SK-N-SH (cell line): Measurements from ENCODE around the gene CHL1. TPM values are rescaled to one million over a fixed set of nuclear protein-coding genes. Genes with fewer than 3 reads are reported as not detected.

Experiments used
- CTCF ChIA-PET: fragments of 300-600, 350-600 bp; formaldehyde crosslinking; extraction: SDS; loops from one replicate; lab custom pipeline; 2021; lab: Yijun Ruan, JAX
- POLR2A ChIA-PET: fragments of 350-600 bp; sonication (Branson Sonifier 250); formaldehyde crosslinking; extraction: SDS; loops from one replicate; lab custom pipeline; 2020; ENCODE audit warnings: antibody characterized with exemption, inconsistent platforms; lab: Yijun Ruan, JAX
- DNase-seq: peaks from one replicate; pipeline ENCODE4 v3.0.0; 2012
- H2AFZ ChIP-seq: fragments of 200-600 bp; sonication (generic); 2 replicates; pipeline ENCODE4 v1.8.1; 2016; ENCODE audit warnings: antibody characterized with exemption, mild to moderate bottlenecking, low read depth
- H3F3A ChIP-seq: fragments of 200-600 bp; sonication (generic); replicated peaks from 2 replicates; pipeline ENCODE3; 2016; ENCODE audit warnings: antibody characterized with exemption, mild to moderate bottlenecking; ENCODE audit not compliant: insufficient read depth
- H3K27ac ChIP-seq, 2 experiments: fragments of 200-500 bp in 1 of 2; fragments of 200-600 bp in 1 of 2; sonication (Bioruptor generic) in 1 of 2; sonication (generic), shearing (Covaris generic) in 1 of 2; 2 replicates each; pipeline versions ENCODE4 v1.5.1 to v1.6.1; 2014 to 2016; ENCODE audit warnings: low read depth in 2 of 2, inconsistent platforms in 1 of 2, low read length in 1 of 2, mild to moderate bottlenecking in 1 of 2, mixed read lengths in 1 of 2
- H3K27me3 ChIP-seq: fragments of 200-600 bp; sonication (generic), shearing (Covaris generic); 2 replicates; pipeline ENCODE4 v1.6.1; 2016; ENCODE audit warnings: mixed run types; ENCODE audit not compliant: insufficient read depth
- H3K36me3 ChIP-seq, 2 experiments: fragments of 200-500 bp in 1 of 2; fragments of 200-600 bp in 1 of 2; sonication (Bioruptor generic) in 1 of 2; sonication (generic) in 1 of 2; replicated peaks in 1 of 2; 2 replicates each; pipeline versions ENCODE3 to v1.5.1; 2014 to 2016; ENCODE audit warnings: low read length in 1 of 2, mild to moderate bottlenecking in 1 of 2; ENCODE audit not compliant: insufficient read depth in 2 of 2, control insufficient read depth in 1 of 2
- H3K4me1 ChIP-seq, 2 experiments: fragments of 200-500 bp in 1 of 2; fragments of 200-600 bp in 1 of 2; sonication (Bioruptor generic) in 1 of 2; sonication (generic), shearing (Covaris generic) in 1 of 2; 2 replicates each; pipeline versions ENCODE4 v1.5.1 to v1.6.1; 2014 to 2016; ENCODE audit warnings: low read depth in 1 of 2, low read length in 1 of 2, mixed run types in 1 of 2; ENCODE audit not compliant: insufficient read depth in 2 of 2, control insufficient read depth in 1 of 2
- H3K4me2 ChIP-seq: fragments of 200-600 bp; sonication (generic), shearing (Covaris generic); 2 replicates; pipeline ENCODE4 v1.6.1; 2017; ENCODE audit warnings: mixed run types
- H3K4me3 ChIP-seq, 2 experiments: fragments of 200-500 bp in 1 of 2; fragments of 200-600 bp in 1 of 2; sonication (Bioruptor generic) in 1 of 2; sonication (generic), shearing (Covaris generic) in 1 of 2; 2 replicates each; pipeline versions ENCODE4 v1.5.1 to v1.8.1; 2014 to 2016; ENCODE audit warnings: low read depth in 2 of 2, inconsistent platforms in 1 of 2, low read length in 1 of 2, mild to moderate bottlenecking in 1 of 2, mixed read lengths in 1 of 2, moderate library complexity in 1 of 2
- H3K79me2 ChIP-seq: fragments of 200-600 bp; sonication (generic); 2 replicates; pipeline ENCODE4 v1.8.1; 2017; ENCODE audit warnings: mild to moderate bottlenecking; ENCODE audit not compliant: insufficient read depth
- H3K9ac ChIP-seq: fragments of 200-600 bp; sonication (generic); 2 replicates; pipeline ENCODE4 v1.6.1; 2017; ENCODE audit warnings: mixed run types
- H3K9me2 ChIP-seq: fragments of 200-600 bp; sonication (generic); 2 replicates; pipeline ENCODE4 v1.6.1; 2017; ENCODE audit warnings: mixed run types
- H3K9me3 ChIP-seq: fragments of 200-600 bp; sonication (generic); 2 replicates; pipeline ENCODE4 v1.6.1; 2017; ENCODE audit warnings: mixed run types, mild to moderate bottlenecking, moderate library complexity
- H4K20me1 ChIP-seq: fragments of 200-600 bp; sonication (generic); 2 replicates; pipeline ENCODE4 v1.6.1; 2017; ENCODE audit warnings: mild to moderate bottlenecking, mixed run types; ENCODE audit not compliant: insufficient read depth
- CHD2 ChIP-seq: fragments of 150-350 bp; IDR thresholded peaks from 2 replicates; pipeline ENCODE4 v1.6.1; 2018; ENCODE audit warnings: low read length; ENCODE audit not compliant: partially characterized antibody
- ELF1 ChIP-seq: IDR thresholded peaks from 2 replicates; pipeline ENCODE4 v1.4.0; 2012
- EZH2phosphoT487 ChIP-seq: fragments of 200-600 bp; sonication (generic); IDR thresholded peaks from 2 replicates; pipeline ENCODE4 v1.6.1; 2017; ENCODE audit warnings: low read depth, mixed run types, mild to moderate bottlenecking, antibody characterized with exemption, moderate library complexity, borderline replicate concordance
- FOSL2 ChIP-seq: IDR thresholded peaks from 2 replicates; pipeline ENCODE4 v1.4.0; 2012; ENCODE audit warnings: low read depth, mild to moderate bottlenecking, moderate library complexity, borderline replicate concordance
- FOXM1 ChIP-seq: IDR thresholded peaks from 2 replicates; pipeline ENCODE4 v1.4.0; 2012; ENCODE audit warnings: low read depth, mild to moderate bottlenecking
- GATA2 ChIP-seq: sonication (generic); formaldehyde crosslinking; IDR thresholded peaks from 2 replicates; pipeline ENCODE4 v1.5.0; 2020; ENCODE audit warnings: mild to moderate bottlenecking, missing genetic modification reagents
- JUND ChIP-seq: IDR thresholded peaks from 2 replicates; pipeline ENCODE4 v1.4.0; 2012
- MAX ChIP-seq: IDR thresholded peaks from 2 replicates; pipeline ENCODE4 v1.4.0; 2012; ENCODE audit warnings: low read depth
- NRF1 ChIP-seq: IDR thresholded peaks from 2 replicates; pipeline ENCODE4 v1.6.1; 2012; ENCODE audit warnings: low read depth, mild to moderate bottlenecking, low read length
- POLR2AphosphoS5 ChIP-seq: IDR thresholded peaks from 2 replicates; pipeline ENCODE4 v1.6.1; 2012; ENCODE audit warnings: low read depth, low read length
- RAD21 ChIP-seq: IDR thresholded peaks from 2 replicates; pipeline ENCODE4 v1.6.1; 2012; ENCODE audit warnings: mild to moderate bottlenecking, low read length
- RFX5 ChIP-seq: IDR thresholded peaks from 2 replicates; pipeline ENCODE4 v1.6.1; 2012; ENCODE audit warnings: mild to moderate bottlenecking, improper control_type of control experiment, low read length
- SIN3A ChIP-seq: IDR thresholded peaks from 2 replicates; pipeline ENCODE4 v1.6.1; 2012; ENCODE audit warnings: low read depth, mild to moderate bottlenecking, low read length, moderate library complexity, borderline replicate concordance
- SMC3 ChIP-seq: IDR thresholded peaks from 2 replicates; pipeline ENCODE4 v1.6.1; 2012; ENCODE audit warnings: low read depth, low read length, improper control_type of control experiment
- TCF12 ChIP-seq: IDR thresholded peaks from 2 replicates; pipeline ENCODE4 v1.4.0; 2012
- TEAD4 ChIP-seq: IDR thresholded peaks from 2 replicates; pipeline ENCODE4 v1.4.0; 2012; ENCODE audit warnings: mild to moderate bottlenecking, borderline replicate concordance; ENCODE audit not compliant: insufficient read depth
- USF1 ChIP-seq: IDR thresholded peaks from 2 replicates; pipeline ENCODE4 v1.4.0; 2012; ENCODE audit warnings: low read depth, borderline replicate concordance
- WGBS: methylation state at CpG from one replicate; pipeline ENCODE4 v1.1.6; 2017; ENCODE audit warnings: low lambda C conversion rate; 5-methylcytosine and 5-hydroxymethylcytosine counted together
- polyA plus RNA-seq, 3 experiments: library from polyadenylated mRNA; depleted of rRNA; stranded (reverse); fragments of >200 nt; gene quantifications; 2 replicates each; pipeline ENCODE4 v1.2.3, GENCODE V29; 2012
- TF ChIP-seq, protein P1 (sequence below): fragments of 200-600 bp; sonication (generic); IDR thresholded peaks from 2 replicates; pipeline ENCODE4 v1.6.1; 2017; ENCODE audit warnings: antibody characterized with exemption, mild to moderate bottlenecking, moderate library complexity
- TF ChIP-seq, protein P2 (sequence below): fragments of 150-350 bp; IDR thresholded peaks from 2 replicates; pipeline ENCODE4 v1.6.1; 2016; ENCODE audit warnings: mild to moderate bottlenecking, low read depth, low read length

CHL1 gene
- polyA plus RNA-seq, 1 of the 3 experiments (the other 2 are of a cell fraction) = not detected

DNA sequence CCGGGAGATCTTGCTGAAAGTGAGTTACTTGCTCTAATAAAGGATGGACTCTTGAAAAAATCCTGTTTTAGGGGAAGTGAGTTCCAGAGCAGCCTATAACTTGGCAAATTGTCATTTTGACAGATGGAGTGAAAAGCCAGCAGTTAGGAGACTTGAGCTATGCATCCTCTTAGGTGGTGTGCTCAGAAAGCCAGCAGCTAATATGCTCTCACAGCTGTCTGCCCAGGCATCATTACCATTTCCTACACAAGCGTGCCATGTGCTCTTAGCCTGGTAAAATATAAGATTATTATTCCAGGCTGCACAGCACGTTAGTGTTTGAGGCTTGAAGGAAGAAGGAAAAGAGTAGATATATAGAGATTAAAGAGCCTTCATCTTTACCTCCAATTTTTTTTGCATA is 151.0 kb downstream of the CHL1 start:
- no peak overlapping the region for H3K9ac ChIP-seq
- no peak overlapping the region for H2AFZ ChIP-seq
- no peaks in the 10 kb centered on the region for H3F3A ChIP-seq
- H3K4me2 ChIP-seq = no peak overlapping the region
- no peak overlapping the region for H3K27ac ChIP-seq
- H3K27me3 ChIP-seq = no peaks in the 10 kb centered on the region
- no peaks in the 10 kb centered on the region for H3K9me3 ChIP-seq
- DNase-seq = no peak
- ChIA-PET POLR2A (no interaction called here), CTCF (interaction anchor here (1.0 kb wide), 1 partner anchor 305 kb away, joined by 5 read pairs; no protein-coding TSS in a partner anchor)
- no peaks in the 10 kb centered on the region for H4K20me1 ChIP-seq
- WGBS = 23% methylated on average over 3 of the region's 3 CpGs
- no peak overlapping the region for H3K4me3 ChIP-seq
- no peaks in the 10 kb centered on the region; a peak in 1 of 4 replicates for H3K4me1 ChIP-seq
- H3K79me2 ChIP-seq = no peaks in the 10 kb centered on the region
- TF ChIP-seq, protein P1, sequence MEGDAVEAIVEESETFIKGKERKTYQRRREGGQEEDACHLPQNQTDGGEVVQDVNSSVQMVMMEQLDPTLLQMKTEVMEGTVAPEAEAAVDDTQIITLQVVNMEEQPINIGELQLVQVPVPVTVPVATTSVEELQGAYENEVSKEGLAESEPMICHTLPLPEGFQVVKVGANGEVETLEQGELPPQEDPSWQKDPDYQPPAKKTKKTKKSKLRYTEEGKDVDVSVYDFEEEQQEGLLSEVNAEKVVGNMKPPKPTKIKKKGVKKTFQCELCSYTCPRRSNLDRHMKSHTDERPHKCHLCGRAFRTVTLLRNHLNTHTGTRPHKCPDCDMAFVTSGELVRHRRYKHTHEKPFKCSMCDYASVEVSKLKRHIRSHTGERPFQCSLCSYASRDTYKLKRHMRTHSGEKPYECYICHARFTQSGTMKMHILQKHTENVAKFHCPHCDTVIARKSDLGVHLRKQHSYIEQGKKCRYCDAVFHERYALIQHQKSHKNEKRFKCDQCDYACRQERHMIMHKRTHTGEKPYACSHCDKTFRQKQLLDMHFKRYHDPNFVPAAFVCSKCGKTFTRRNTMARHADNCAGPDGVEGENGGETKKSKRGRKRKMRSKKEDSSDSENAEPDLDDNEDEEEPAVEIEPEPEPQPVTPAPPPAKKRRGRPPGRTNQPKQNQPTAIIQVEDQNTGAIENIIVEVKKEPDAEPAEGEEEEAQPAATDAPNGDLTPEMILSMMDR = no peak
- TF ChIP-seq TEAD4 = no peak
- no peak for TF ChIP-seq RAD21
- no peak for TF ChIP-seq CHD2
- TF ChIP-seq MAX = no peak
- TF ChIP-seq FOSL2 = no peak
- no peak for TF ChIP-seq TCF12
- TF ChIP-seq JUND = no peak
- TF ChIP-seq, protein P2, sequence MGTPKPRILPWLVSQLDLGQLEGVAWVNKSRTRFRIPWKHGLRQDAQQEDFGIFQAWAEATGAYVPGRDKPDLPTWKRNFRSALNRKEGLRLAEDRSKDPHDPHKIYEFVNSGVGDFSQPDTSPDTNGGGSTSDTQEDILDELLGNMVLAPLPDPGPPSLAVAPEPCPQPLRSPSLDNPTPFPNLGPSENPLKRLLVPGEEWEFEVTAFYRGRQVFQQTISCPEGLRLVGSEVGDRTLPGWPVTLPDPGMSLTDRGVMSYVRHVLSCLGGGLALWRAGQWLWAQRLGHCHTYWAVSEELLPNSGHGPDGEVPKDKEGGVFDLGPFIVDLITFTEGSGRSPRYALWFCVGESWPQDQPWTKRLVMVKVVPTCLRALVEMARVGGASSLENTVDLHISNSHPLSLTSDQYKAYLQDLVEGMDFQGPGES = no peak
- TF ChIP-seq GATA2 (CRISPR knock-in tag) = no peak
- no peak for TF ChIP-seq SMC3
- TF ChIP-seq POLR2AphosphoS5 = no peak
- no peak for TF ChIP-seq USF1
- TF ChIP-seq ELF1 = no peak
- no peak for TF ChIP-seq SIN3A
- TF ChIP-seq NRF1 = no peak
- TF ChIP-seq RFX5 = no peak
- no peak for TF ChIP-seq FOXM1
- TF ChIP-seq EZH2phosphoT487 = no peak
- H3K36me3 ChIP-seq = no peaks in the 10 kb centered on the region
- no peaks in the 10 kb centered on the region for H3K9me2 ChIP-seq
